Measurements from ENCODE around the gene PLCD3. TPM values are rescaled to one million over a fixed set of nuclear protein-coding genes. Genes with fewer than 3 reads are reported as not detected.
A peak's percentile ranks its signal among the peaks of the same experiment; 100 is the strongest.

Gene PLCD3
- total RNA-seq, 2 donors from 2014 or later = 34.8 to 42.9 TPM

DNA sequence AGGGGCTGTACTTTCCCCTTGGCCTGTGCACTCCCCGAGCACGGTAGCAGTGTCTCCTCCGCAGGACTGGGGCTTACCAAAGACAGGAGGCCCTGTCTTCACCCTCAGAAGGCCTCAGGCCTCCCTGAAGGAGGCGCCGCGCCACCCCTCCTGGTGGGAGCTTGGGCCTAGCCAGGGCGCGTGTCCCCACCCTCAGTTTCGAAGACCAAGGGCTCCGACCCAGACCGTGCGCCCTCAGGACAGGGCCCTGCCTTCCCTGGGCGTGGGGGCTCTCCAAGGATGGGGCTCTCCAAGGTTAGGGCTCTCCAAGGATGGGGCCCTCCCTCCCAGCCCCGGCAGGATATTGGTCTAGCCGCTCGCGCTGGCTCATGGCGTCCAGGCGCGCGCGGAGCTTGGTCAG, 11.8 kb downstream of the PLCD3 start:
- Mint-ChIP-seq H3K27ac (no peak overlapping the region), H3K4me3 (no peak overlapping the region), H3K9me3 (no peaks in the 10 kb centered on the region), H3K36me3 (ENCODE audit: low read depth) (peaks cover 8% of the 10 kb centered on the region), H3K27me3 (ENCODE audit: insufficient read depth) (peaks cover 3% of the 10 kb centered on the region), H3K4me1 (no peaks in the 10 kb centered on the region)
- DNase-seq = peak; percentile 64
- Histone ChIP-seq H3K9me3 (ENCODE audit: control insufficient read depth, low read length) (no peaks in the 10 kb centered on the region), H3K4me1 (ENCODE audit: control insufficient read depth, insufficient read depth, low read length) (no peaks in the 10 kb centered on the region), H3K4me3 (ENCODE audit: low read length) (no peak overlapping the region), H3K27ac (ENCODE audit: low read depth, low read length) (no peak overlapping the region), H3K9ac (ENCODE audit: extremely low read depth, low read length, poor library complexity, severe bottlenecking) (no peak overlapping the region), H3K36me3 (ENCODE audit: control insufficient read depth, insufficient read depth, low read length) (no peaks in the 10 kb centered on the region), H3K27me3 (ENCODE audit: control insufficient read depth, insufficient read depth, low read length, poor library complexity, severe bottlenecking) (no peaks in the 10 kb centered on the region)
- WGBS, 2 experiments (ENCODE audit: insufficient coverage in 1 of 2, insufficient read length in 1 of 2) = 95% methylated on average over 16 to 22 of the region's 22 CpGs
- TF ChIP-seq, protein P1, sequence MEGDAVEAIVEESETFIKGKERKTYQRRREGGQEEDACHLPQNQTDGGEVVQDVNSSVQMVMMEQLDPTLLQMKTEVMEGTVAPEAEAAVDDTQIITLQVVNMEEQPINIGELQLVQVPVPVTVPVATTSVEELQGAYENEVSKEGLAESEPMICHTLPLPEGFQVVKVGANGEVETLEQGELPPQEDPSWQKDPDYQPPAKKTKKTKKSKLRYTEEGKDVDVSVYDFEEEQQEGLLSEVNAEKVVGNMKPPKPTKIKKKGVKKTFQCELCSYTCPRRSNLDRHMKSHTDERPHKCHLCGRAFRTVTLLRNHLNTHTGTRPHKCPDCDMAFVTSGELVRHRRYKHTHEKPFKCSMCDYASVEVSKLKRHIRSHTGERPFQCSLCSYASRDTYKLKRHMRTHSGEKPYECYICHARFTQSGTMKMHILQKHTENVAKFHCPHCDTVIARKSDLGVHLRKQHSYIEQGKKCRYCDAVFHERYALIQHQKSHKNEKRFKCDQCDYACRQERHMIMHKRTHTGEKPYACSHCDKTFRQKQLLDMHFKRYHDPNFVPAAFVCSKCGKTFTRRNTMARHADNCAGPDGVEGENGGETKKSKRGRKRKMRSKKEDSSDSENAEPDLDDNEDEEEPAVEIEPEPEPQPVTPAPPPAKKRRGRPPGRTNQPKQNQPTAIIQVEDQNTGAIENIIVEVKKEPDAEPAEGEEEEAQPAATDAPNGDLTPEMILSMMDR (conservative IDR thresholded peaks at IDR 0.05) = no peak

DNA sequence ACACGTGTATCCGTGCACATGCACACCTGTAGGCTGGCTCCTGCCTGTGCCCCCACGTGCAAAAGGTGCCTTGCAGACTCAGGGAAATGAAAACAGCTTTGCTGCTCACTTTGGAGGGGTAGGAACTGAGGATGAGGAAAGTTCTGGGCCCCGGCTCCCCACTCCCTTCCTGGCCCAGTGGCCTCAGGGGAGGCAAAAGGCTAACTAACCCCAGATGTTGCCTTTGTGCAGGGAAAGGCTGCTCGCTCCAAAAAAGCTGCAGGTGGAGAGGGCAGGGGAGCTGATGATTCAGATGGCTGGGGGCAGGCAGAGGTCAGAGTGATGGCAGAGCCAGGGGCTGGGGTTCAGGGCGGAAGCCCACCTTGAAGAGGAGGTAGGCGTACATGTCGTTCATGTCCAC, 12.4 kb downstream of the PLCD3 start:
- no peaks in the 10 kb centered on the region for H3K9me3 ChIP-seq (ENCODE audit: control insufficient read depth, low read length)
- no peaks in the 10 kb centered on the region for H3K4me1 ChIP-seq (ENCODE audit: control insufficient read depth, insufficient read depth, low read length)
- H3K4me3 ChIP-seq (ENCODE audit: low read length) = no peak overlapping the region
- Mint-ChIP-seq H3K27ac (no peak overlapping the region), H3K27me3 (ENCODE audit: insufficient read depth) (peaks cover 3% of the 10 kb centered on the region), H3K4me3 (no peak overlapping the region), H3K4me1 (no peaks in the 10 kb centered on the region), H3K9me3 (no peaks in the 10 kb centered on the region), H3K36me3 (ENCODE audit: low read depth) (peaks cover 8% of the 10 kb centered on the region)
- no peak for DNase-seq
- no peak overlapping the region for H3K9ac ChIP-seq (ENCODE audit: extremely low read depth, low read length, poor library complexity, severe bottlenecking)
- WGBS, 2 experiments (ENCODE audit: insufficient coverage in 1 of 2, insufficient read length in 1 of 2) = 93 to 94% methylated on average over 5 to 8 of the region's 8 CpGs
- TF ChIP-seq, protein P1 (conservative IDR thresholded peaks at IDR 0.05) = no peak
- no peaks in the 10 kb centered on the region for H3K36me3 ChIP-seq (ENCODE audit: control insufficient read depth, insufficient read depth, low read length)
- H3K27me3 ChIP-seq (ENCODE audit: control insufficient read depth, insufficient read depth, low read length, poor library complexity, severe bottlenecking) = no peaks in the 10 kb centered on the region
- no peak overlapping the region for H3K27ac ChIP-seq (ENCODE audit: low read depth, low read length)

DNA sequence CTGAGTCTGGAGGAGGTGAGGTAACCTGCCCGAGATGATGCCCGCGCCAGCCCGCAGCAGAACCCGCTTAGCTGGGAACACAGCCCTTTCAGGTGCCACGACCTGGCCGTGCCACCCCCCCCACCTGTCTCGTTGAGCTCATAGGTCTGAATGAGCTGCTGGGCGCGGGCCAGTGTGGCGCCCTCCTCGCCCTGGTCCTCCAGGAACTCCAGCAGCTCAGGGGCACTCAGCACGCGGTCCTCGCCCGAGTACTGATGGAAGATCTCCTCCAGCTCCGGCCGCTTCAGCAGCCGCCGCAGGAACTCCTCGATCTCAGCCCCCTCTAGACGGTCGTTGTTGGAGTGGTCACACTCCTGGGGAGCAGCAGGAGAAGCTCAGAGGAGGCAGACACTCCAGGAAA, 13.6 kb downstream of the PLCD3 start:
- H3K9me3 ChIP-seq (ENCODE audit: control insufficient read depth, low read length) = no peaks in the 10 kb centered on the region
- DNase-seq = no peak
- no peaks in the 10 kb centered on the region for H3K4me1 ChIP-seq (ENCODE audit: control insufficient read depth, insufficient read depth, low read length)
- Mint-ChIP-seq H3K27ac (no peak overlapping the region), H3K9me3 (no peaks in the 10 kb centered on the region), H3K36me3 (ENCODE audit: low read depth) (peaks cover 6% of the 10 kb centered on the region), H3K27me3 (ENCODE audit: insufficient read depth) (peaks cover 3% of the 10 kb centered on the region), H3K4me3 (no peak overlapping the region), H3K4me1 (no peaks in the 10 kb centered on the region)
- no peak overlapping the region for H3K4me3 ChIP-seq (ENCODE audit: low read length)
- H3K9ac ChIP-seq (ENCODE audit: extremely low read depth, low read length, poor library complexity, severe bottlenecking) = no peak overlapping the region
- WGBS, 2 experiments (ENCODE audit: insufficient coverage in 1 of 2, insufficient read length in 1 of 2) = 94 to 98% methylated on average over 22 to 23 of the region's 23 CpGs
- no peaks in the 10 kb centered on the region for H3K36me3 ChIP-seq (ENCODE audit: control insufficient read depth, insufficient read depth, low read length)
- TF ChIP-seq, protein P1 (conservative IDR thresholded peaks at IDR 0.05) = no peak
- no peak overlapping the region for H3K27ac ChIP-seq (ENCODE audit: low read depth, low read length)
- no peaks in the 10 kb centered on the region for H3K27me3 ChIP-seq (ENCODE audit: control insufficient read depth, insufficient read depth, low read length, poor library complexity, severe bottlenecking)

Data from endodermal cell (in vitro differentiated cells).